ENCODE data around the gene CLCN7. TPM values are rescaled to one million over a fixed set of nuclear protein-coding genes. Genes with fewer than 3 reads are reported as not detected.

CLCN7 gene
- total and polyA plus RNA-seq, 2 of the 4 experiments (the other 2 are of a cell fraction), result 10.8 to 45.2 TPM

- H3K9me1 ChIP-seq (ENCODE audit: insufficient read depth, low read length), result no peaks in the 10 kb centered on the region
- ChIA-PET CTCF (no interaction called here), POLR2A (ENCODE audit: unreplicated experiment) (no interaction called here)
- no peak overlapping the region for H4K5ac ChIP-seq (ENCODE audit: low read depth, low read length)
- no peaks in the 10 kb centered on the region; the same call in 1 of the 2 replicates for H4K20me1 ChIP-seq (ENCODE audit: insufficient read depth, low read length)
- H3K56ac ChIP-seq (ENCODE audit: extremely low read depth, insufficient read depth, low read length), result no peak overlapping the region
- WGBS, 2 experiments (ENCODE audit: extremely low coverage in 2 of 2, insufficient read length in 1 of 2), result 97% methylated on average over 10 of the region's 15 CpGs; no CpG with 5 or more reads in 1 of the 2 experiments
- H2AFZ ChIP-seq (replicated peaks; ENCODE audit: low read length, poor library complexity), result no peak overlapping the region
- no peaks in the 10 kb centered on the region for H3K4me1 ChIP-seq (ENCODE audit: control insufficient read depth, insufficient read depth, low read length)
- TF ChIP-seq NFE2L2 (IDR thresholded peaks at IDR 0.05; ENCODE audit: low read depth, low read length), result no peak
- TF ChIP-seq RAD21 (IDR thresholded peaks at IDR 0.05; ENCODE audit: low read length), result no peak
- TF ChIP-seq RCOR1 (IDR thresholded peaks at IDR 0.05; ENCODE audit: insufficient replicate concordance, low read length), result no peak
- TF ChIP-seq SMC3 (IDR thresholded peaks at IDR 0.05; ENCODE audit: low read depth, low read length), result no peak
- no peak overlapping the region for H3K27ac ChIP-seq (ENCODE audit: insufficient read depth, low read length)
- H3K9me3 ChIP-seq (ENCODE audit: control insufficient read depth, insufficient read depth, low read length), result peaks cover 4% of the 10 kb centered on the region
- no peak overlapping the region for H3K14ac ChIP-seq (replicated peaks; ENCODE audit: low read depth, low read length)
- no peak overlapping the region for H2AK9ac ChIP-seq (replicated peaks; ENCODE audit: low read depth, low read length, poor library complexity)
- no peaks in the 10 kb centered on the region for H3K79me1 ChIP-seq (ENCODE audit: low read depth in 1 of 2, low read length in 2 of 2)
- H3K23ac ChIP-seq (ENCODE audit: low read depth, low read length), result no peak overlapping the region
- H2BK5ac ChIP-seq (ENCODE audit: low read depth, low read length, poor library complexity, severe bottlenecking), result no peak overlapping the region
- no peak overlapping the region for H3K4me3 ChIP-seq (ENCODE audit: insufficient read depth, low read depth, low read length)
- no peak overlapping the region for H2BK20ac ChIP-seq (ENCODE audit: low read depth, low read length)
- dilution Hi-C loops (cut with HindIII; ENCODE audit: low sequenced_read_pairs, unreplicated experiment) (no loop called here), intact Hi-C loops (cut with micrococcal nuclease) (no loop called here), in situ Hi-C loops (cut with MboI; ENCODE audit: low sequenced_read_pairs) (no loop called here)
- no TSS peak for BruUV-seq (replicated peaks)
- no peaks in the 10 kb centered on the region for H3K27me3 ChIP-seq (ENCODE audit: control insufficient read depth, insufficient read depth, low read length)
- H3K36me3 ChIP-seq (ENCODE audit: control insufficient read depth, insufficient read depth, low read length), result peaks cover 21% of the 10 kb centered on the region
- H3K18ac ChIP-seq (ENCODE audit: low read depth, low read length), result no peak overlapping the region
- ATAC-seq (ENCODE audit: low read depth) (no peak), DNase-seq (no peak)
- H4K91ac ChIP-seq (ENCODE audit: insufficient read depth, low read depth, low read length), result no peak overlapping the region
- H3K4me2 ChIP-seq (ENCODE audit: low read depth, low read length), result no peak overlapping the region
- H3K9ac ChIP-seq (ENCODE audit: low read depth, low read length), result no peak overlapping the region
- no peak overlapping the region for H3K4ac ChIP-seq (ENCODE audit: low read depth, low read length)
- no peak overlapping the region for H2BK120ac ChIP-seq (ENCODE audit: low read depth, low read length)
- no peak overlapping the region for H4K8ac ChIP-seq (ENCODE audit: low read depth in 2 of 2, low read length in 2 of 2)
- H2BK15ac ChIP-seq (ENCODE audit: low read depth, low read length), result no peak overlapping the region
- H2AK5ac ChIP-seq (ENCODE audit: low read depth, low read length), result no peak overlapping the region
Measured at GRCh38 chr16:1512774-1513173, 37.9 kb upstream of the CLCN7 start.

Data from IMR-90 (cell line).